Measurements from ENCODE around the gene TRIM14.

DNA sequence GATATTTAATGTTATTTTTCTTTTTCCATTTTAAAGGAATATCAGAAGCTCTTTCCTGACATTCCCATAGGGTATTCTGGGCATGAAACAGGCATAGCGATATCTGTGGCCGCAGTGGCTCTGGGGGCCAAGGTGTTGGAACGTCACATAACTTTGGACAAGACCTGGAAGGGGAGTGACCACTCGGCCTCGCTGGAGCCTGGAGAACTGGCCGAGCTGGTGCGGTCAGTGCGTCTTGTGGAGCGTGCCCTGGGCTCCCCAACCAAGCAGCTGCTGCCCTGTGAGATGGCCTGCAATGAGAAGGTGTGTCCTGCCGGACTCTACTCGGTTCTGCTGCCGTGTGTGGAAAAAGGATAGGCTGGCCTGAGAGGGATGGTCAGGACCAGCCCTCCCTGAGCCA is 38.2 kb downstream of the TRIM14 start:
- no peak for TF ChIP-seq TAF1 (IDR thresholded peaks at IDR 0.05; ENCODE audit: borderline replicate concordance, insufficient read depth, low read length)
- TF ChIP-seq SIN3A (IDR thresholded peaks at IDR 0.05; ENCODE audit: borderline replicate concordance, insufficient read depth, low read length), result no peak
- no peak for TF ChIP-seq POLR2AphosphoS5 (IDR thresholded peaks at IDR 0.05; ENCODE audit: low read depth, low read length)
- no peak for TF ChIP-seq REST (IDR thresholded peaks at IDR 0.05; ENCODE audit: insufficient read depth in 1 of 2, low read depth in 2 of 2, low read length in 2 of 2)
- no peak for TF ChIP-seq FOXP2 (optimal IDR thresholded peaks at IDR 0.05; ENCODE audit: borderline replicate concordance, extremely low read depth, extremely low read length, insufficient read depth)
